Spleen (tissue), 11 donors: ENCODE results near the gene GNPTG. TPM values are rescaled to one million over a fixed set of nuclear protein-coding genes. Genes with fewer than 3 reads are reported as not detected.

Source experiments
- DNase-seq: peaks from one replicate; pipeline ENCODE4 v3.0.0-alpha.2; 2020
- H3K27ac ChIP-seq, 8 donors: fragments of 200-600 bp; sonication (generic) in 7 of 8; 1 replicate in 4 of 8; 2 replicates in 4 of 8; pipeline versions ENCODE4 v1.5.0 to v1.8.0; 2016 to 2021; ENCODE audit warnings: inconsistent platforms in 4 of 8, mild to moderate bottlenecking in 4 of 8, moderate library complexity in 1 of 8
- H3K27me3 ChIP-seq, 7 donors: fragments of 200-600 bp; sonication (generic) in 6 of 7; replicated peaks in 1 of 7; 1 replicate in 4 of 7; 2 replicates in 3 of 7; pipeline versions ENCODE4 v1.5.0 to v1.8.0; 2016 to 2021; ENCODE audit warnings: inconsistent platforms in 3 of 7, mild to moderate bottlenecking in 1 of 7
- H3K36me3 ChIP-seq, 6 donors: fragments of 200-600 bp; sonication (generic) in 5 of 6; 1 replicate in 4 of 6; 2 replicates in 2 of 6; pipeline versions ENCODE4 v1.5.0 to v1.8.0; 2016 to 2021; ENCODE audit warnings: inconsistent platforms in 2 of 6
- H3K4me1 ChIP-seq, 6 donors: fragments of 200-600 bp; sonication (generic) in 5 of 6; 1 replicate in 3 of 6; 2 replicates in 3 of 6; pipeline versions ENCODE4 v1.5.0 to v1.8.0; 2016 to 2021; ENCODE audit warnings: inconsistent platforms in 3 of 6
- H3K4me3 ChIP-seq, 8 donors: fragments of 200-600 bp; sonication (generic) in 7 of 8; 1 replicate in 4 of 8; 2 replicates in 4 of 8; pipeline versions ENCODE4 v1.5.0 to v1.8.0; 2016 to 2021; ENCODE audit warnings: inconsistent platforms in 4 of 8, mild to moderate bottlenecking in 4 of 8, moderate library complexity in 2 of 8
- H3K9me3 ChIP-seq, 8 donors: fragments of 200-600 bp; sonication (generic) in 7 of 8; 1 replicate in 4 of 8; 2 replicates in 4 of 8; pipeline versions ENCODE4 v1.5.0 to v1.8.0; 2016 to 2021; ENCODE audit warnings: inconsistent platforms in 4 of 8
- POLR2A ChIP-seq, 3 donors: fragments of 450-650 bp; IDR thresholded peaks; one replicate each; pipeline ENCODE4 v1.5.1; 2017; ENCODE audit warnings: antibody characterized with exemption in 3 of 3, mild to moderate bottlenecking in 1 of 3
- POLR2AphosphoS5 ChIP-seq, 3 donors: sonication (generic); formaldehyde crosslinking; IDR thresholded peaks; one replicate each; pipeline ENCODE4 v1.5.1; 2017; ENCODE audit warnings: antibody characterized with exemption in 3 of 3
- WGBS, 5 donors: extraction: QIAGEN DNeasy Blood & Tissue Kit in 3 of 5; methylation state at CpG; one replicate each; pipeline versions ENCODE4 v1.1.5 to v1.1.7; 2013 to 2018; 5-methylcytosine and 5-hydroxymethylcytosine counted together
- intact Hi-C: fragments of 100-400 bp; cut with DNase I; formaldehyde crosslinking; loops from one replicate; pipeline ENCODE4 v1.15.0; 2023; ENCODE audit warnings: low total_unique reads
- polyA plus RNA-seq, 3 donors: library from polyadenylated mRNA; stranded (reverse); fragments of 200-250 nt; gene quantifications; one replicate each; pipeline ENCODE4 v1.2.1, GENCODE V29; 2013
- total RNA-seq, 7 donors: library from RNA; depleted of rRNA in 3 of 7; stranded (reverse); fragments of >200 nt in 3 of 7; fragmentation: NEBNext Ultra II Directional in 4 of 7; extraction: Animal tissue kit (Norgen Biotek cat#: 25700) in 4 of 7; gene quantifications; one replicate each; pipeline versions ENCODE4 v1.1.0 to v1.2.1, GENCODE V29; 2016 to 2021
- TF ChIP-seq, protein P1 (sequence below), 11 experiments: fragments of 200-600 bp in 7 of 11; fragments of 450-650 bp in 4 of 11; sonication (generic) in 4 of 11; IDR thresholded peaks in 8 of 11; conservative IDR thresholded peaks in 3 of 11; 1 replicate in 7 of 11; 2 replicates in 4 of 11; pipeline versions ENCODE4 v1.4.0 to v1.8.0; 2016 to 2021; ENCODE audit warnings: antibody characterized with exemption in 11 of 11, inconsistent platforms in 4 of 11, mild to moderate bottlenecking in 1 of 11
- donor health status: healthy with polysubstance abuse.
- donor health status: DM: no; HTN: no; CAD: no; lungs with moderate emphysema.
- donor health status: DM: no; HTN: no; CAD: no.
- donor health status: Bipolar disorder and iron deficiency.
- donor health status: healthy.
- donor health status: DM: no; HTN: no; CAD: no.
- donor health status: DM: yes; HTN: yes; CAD: no.

The GNPTG gene
- total and polyA plus RNA-seq, 10 donors = 55.6 to 80.6 (median 65.4) TPM

DNA sequence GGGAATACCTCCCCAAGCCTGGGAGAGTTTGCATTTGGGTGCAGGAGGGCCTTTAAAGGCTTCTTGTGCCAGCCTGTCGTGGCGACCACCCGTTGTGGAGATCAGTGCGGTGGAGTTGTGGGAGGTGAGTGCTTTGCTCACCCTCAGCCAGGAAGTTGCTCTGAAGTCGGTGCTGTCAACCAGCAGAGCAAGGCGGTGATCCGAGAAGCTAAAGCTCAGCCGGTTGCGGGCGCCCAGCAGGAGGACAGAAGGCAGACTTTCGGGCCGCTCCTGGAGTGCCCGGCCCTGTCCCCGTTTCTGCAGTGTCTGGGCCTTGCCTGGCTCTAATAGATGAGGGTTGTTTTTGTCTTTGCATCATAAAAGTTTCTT, 40.9 kb upstream of the GNPTG start:
- DNase-seq = peak; percentile 89
- peak in 1 of 3 donors; percentile 18 for TF ChIP-seq POLR2AphosphoS5 (IDR thresholded peaks at IDR 0.05)
- TF ChIP-seq, protein P1, sequence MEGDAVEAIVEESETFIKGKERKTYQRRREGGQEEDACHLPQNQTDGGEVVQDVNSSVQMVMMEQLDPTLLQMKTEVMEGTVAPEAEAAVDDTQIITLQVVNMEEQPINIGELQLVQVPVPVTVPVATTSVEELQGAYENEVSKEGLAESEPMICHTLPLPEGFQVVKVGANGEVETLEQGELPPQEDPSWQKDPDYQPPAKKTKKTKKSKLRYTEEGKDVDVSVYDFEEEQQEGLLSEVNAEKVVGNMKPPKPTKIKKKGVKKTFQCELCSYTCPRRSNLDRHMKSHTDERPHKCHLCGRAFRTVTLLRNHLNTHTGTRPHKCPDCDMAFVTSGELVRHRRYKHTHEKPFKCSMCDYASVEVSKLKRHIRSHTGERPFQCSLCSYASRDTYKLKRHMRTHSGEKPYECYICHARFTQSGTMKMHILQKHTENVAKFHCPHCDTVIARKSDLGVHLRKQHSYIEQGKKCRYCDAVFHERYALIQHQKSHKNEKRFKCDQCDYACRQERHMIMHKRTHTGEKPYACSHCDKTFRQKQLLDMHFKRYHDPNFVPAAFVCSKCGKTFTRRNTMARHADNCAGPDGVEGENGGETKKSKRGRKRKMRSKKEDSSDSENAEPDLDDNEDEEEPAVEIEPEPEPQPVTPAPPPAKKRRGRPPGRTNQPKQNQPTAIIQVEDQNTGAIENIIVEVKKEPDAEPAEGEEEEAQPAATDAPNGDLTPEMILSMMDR (IDR thresholded peaks at IDR 0.05 in 8 of 11, conservative IDR thresholded peaks at IDR 0.05 in 3 of 11) = no peak
- H3K27me3 ChIP-seq = no peaks in the 10 kb centered on the region
- intact Hi-C loops = no loop called here
- 0 to 2% (median 1%) methylated on average over 7 to 14 of the region's 14 CpGs for WGBS, 5 donors
- H3K4me1 ChIP-seq = peaks cover 24 to 73% (median 55%) of the 10 kb centered on the region in 6 donors
- H3K27ac ChIP-seq = peak overlapping the region; percentile 13 to 99 (median 96)
- H3K4me3 ChIP-seq = peak overlapping the region; percentile 81 to 96 (median 86)
- no peaks in the 10 kb centered on the region for H3K9me3 ChIP-seq
- peaks cover 3 to 44% (median 32%) of the 10 kb centered on the region in 6 donors for H3K36me3 ChIP-seq

DNA sequence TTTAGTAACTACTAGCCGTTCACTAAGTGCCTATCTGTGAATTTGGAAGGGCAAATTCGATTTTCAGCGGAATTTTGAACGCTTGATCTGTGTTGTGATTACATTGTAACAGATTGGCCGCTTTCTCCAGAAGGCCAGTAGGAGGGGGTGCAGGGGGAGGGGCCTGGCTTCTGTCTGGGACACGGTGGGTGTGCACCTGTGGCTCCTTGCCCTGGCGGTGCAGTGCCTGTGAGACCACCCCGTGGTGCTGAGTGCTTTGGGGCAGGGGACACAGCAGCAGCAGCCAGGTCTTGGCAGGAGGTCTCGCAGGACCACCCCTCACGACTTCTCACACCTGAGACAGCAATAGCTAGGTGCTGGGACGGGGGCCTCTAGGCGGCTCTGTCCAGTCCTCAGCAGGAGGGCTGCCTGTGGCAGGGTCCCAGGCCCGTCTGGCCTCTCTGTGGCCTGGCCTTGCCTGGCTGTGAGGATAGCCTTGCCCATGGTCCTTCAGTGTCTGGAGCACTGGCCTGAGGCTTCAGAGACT, 40.5 kb upstream of the GNPTG start:
- peak overlapping the region; percentile 81 to 96 (median 86) for H3K4me3 ChIP-seq
- peaks cover 24 to 68% (median 52%) of the 10 kb centered on the region in 6 donors for H3K4me1 ChIP-seq

DNA sequence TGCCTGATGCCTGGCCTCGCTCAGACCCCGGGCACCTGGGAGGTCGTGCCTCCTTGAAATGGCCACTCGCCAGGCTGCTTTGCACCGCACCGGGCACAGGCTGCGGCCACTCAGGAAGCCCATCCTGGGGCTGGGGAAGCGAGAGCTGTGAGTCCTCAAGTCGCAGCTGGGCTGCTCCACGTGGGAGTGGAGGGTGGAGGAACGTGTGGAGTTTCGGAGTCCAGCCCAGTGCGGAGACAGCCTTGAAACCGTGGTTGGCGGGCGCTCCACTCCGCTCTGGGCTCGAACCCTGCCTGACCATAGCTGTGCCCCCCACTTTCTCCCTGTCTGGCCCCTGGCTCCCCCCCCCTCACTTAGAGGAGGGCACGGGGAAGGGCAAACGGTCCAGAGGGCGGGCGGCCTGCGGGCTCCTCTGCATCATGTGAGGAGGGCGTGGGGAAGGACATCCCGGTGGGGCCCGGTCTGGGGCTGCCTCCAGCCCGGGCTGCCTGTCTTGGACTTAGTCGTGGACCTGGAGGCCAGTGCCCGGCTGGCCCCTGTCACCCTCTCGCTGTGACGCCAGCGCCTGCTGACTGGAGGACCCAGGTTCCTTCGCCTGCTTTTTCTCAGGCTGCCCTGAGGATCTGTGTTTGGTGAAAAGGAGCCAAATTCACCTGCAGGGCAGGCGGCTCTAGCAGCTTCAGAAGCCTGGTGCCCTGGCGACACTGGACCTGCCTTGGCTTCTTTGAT, 39.8 kb upstream of the GNPTG start:
- peak; percentile 82 for DNase-seq
- Histone ChIP-seq H3K4me1 (peaks cover 24 to 64% (median 50%) of the 10 kb centered on the region in 6 donors), H3K4me3 (peak overlapping the region in 7 of 8 donors; percentile 81 to 96 (median 86)), H3K9me3 (no peaks in the 10 kb centered on the region), H3K36me3 (peaks cover 3 to 55% (median 43%) of the 10 kb centered on the region in 6 donors), H3K27ac (peak overlapping the region in 6 of 8 donors; percentile 3 to 99 (median 98)), H3K27me3 (no peaks in the 10 kb centered on the region)
- TF ChIP-seq, protein P1 (IDR thresholded peaks at IDR 0.05 in 8 of 11, conservative IDR thresholded peaks at IDR 0.05 in 3 of 11) = no peak
- TF ChIP-seq POLR2A (IDR thresholded peaks at IDR 0.05) (no peak), POLR2AphosphoS5 (IDR thresholded peaks at IDR 0.05) (peak in 2 of 3 donors; percentile 53 to 58)
- 24 to 45% (median 38%) methylated on average over 17 to 35 of the region's 35 CpGs for WGBS, 5 donors
- intact Hi-C loops = no loop called here

More for the DNA sequence above, 40.5 kb upstream of the GNPTG start:
- Histone ChIP-seq H3K27ac (peak overlapping the region in 7 of 8 donors; percentile 13 to 99 (median 97)), H3K27me3 (no peaks in the 10 kb centered on the region), H3K9me3 (no peaks in the 10 kb centered on the region), H3K36me3 (peaks cover 3 to 49% (median 37%) of the 10 kb centered on the region in 6 donors)
- no peak for TF ChIP-seq POLR2AphosphoS5 (IDR thresholded peaks at IDR 0.05)
- no peak for TF ChIP-seq POLR2A (IDR thresholded peaks at IDR 0.05)
- TF ChIP-seq, protein P1 (IDR thresholded peaks at IDR 0.05 in 8 of 11, conservative IDR thresholded peaks at IDR 0.05 in 3 of 11) = no peak
- intact Hi-C loops = no loop called here
- 15 to 26% (median 17%) methylated on average over 10 to 13 of the region's 13 CpGs for WGBS, 5 donors
- DNase-seq = peak; percentile 77

DNA sequence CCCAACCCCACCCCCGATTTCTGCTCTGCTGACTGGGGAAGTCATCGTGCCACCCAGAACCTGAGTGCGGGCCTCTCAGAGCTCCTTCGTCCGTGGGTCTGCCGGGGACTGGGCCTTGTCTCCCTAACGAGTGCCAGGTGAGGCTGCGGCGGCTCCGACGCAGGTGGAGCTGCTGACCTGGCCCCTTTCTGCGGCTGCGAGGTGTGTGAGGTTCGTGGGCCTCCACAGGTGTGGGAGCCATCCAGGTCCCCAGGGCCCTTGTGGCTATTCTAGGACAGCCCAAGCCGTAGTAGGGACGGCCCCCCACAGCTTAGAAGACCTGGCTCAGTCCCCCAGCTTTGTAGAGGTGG, 39.3 kb upstream of the GNPTG start:
- peaks cover 24 to 64% (median 50%) of the 10 kb centered on the region in 6 donors for H3K4me1 ChIP-seq
- H3K36me3 ChIP-seq = peaks cover 3 to 60% (median 48%) of the 10 kb centered on the region in 6 donors

More for the DNA sequence above, 39.3 kb upstream of the GNPTG start:
- no peak for DNase-seq
- no peak for TF ChIP-seq POLR2AphosphoS5 (IDR thresholded peaks at IDR 0.05)
- TF ChIP-seq, protein P1 (IDR thresholded peaks at IDR 0.05 in 8 of 11, conservative IDR thresholded peaks at IDR 0.05 in 3 of 11) = no peak
- TF ChIP-seq POLR2A (IDR thresholded peaks at IDR 0.05) = no peak
- Histone ChIP-seq H3K4me3 (peak overlapping the region in 5 of 8 donors; percentile 81 to 96 (median 86)), H3K9me3 (no peaks in the 10 kb centered on the region), H3K27me3 (no peaks in the 10 kb centered on the region), H3K27ac (peak overlapping the region in 5 of 8 donors; percentile 96 to 99 (median 98))
- WGBS, 5 donors = 64 to 86% (median 78%) methylated on average over 5 to 16 of the region's 16 CpGs
- intact Hi-C loops = no loop called here
